NCI-H82 (cell line): ENCODE data around the gene ZNF397.
"Not testable (repeated sequence)": the region's sequence is repeated elsewhere in the genome, so short reads cannot be mapped to it uniquely, and the experiment has no call there.

ENCODE experiments used
- DNase-seq: peaks from one replicate; lab custom pipeline; 2025; lab: John Stamatoyannopoulos, UW

The ZNF397 gene

DNA sequence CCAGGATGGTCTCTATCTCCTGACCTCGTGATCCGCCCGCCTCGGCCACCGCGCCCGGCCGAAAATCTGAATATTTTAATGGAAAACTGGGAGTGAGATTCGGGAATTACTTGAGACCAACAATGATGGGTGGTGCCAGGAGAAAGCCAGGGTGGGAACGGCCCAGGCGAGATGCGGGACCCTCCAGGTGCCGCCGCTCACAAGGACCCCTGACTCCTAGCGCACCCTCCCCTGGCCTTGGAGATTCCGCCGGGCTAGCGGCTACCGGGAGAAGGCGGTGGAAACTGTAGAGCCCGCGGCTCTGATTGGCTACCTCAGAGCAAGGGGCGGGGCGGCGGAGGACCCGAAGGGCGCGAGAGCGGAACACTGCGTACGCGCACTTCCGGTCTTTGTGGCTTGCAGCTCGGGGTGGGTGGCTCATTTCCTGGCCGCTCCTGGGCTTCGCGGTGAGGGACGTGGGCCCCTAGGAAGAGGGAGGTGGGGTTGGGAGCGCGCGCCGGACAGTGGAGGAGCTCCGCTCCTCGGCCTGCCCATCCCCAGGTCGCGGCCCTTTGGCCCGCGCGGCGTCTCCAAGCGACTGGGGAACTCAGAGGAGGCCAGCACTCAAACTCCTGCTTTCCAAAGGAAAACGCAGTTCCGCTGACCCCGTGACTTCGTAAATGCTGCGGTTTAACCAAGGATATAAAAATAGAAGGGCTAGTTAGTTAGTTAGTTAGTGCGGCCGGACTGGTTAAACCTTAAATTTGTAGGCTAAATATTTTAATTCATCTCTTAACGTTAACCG, at the start of gene ZNF397:
Gene ZNF397 (plus strand): TSS at position 371 of the 784 bp plus-strand sequence. CDS start 1,437 bp downstream, outside the sequence.
- peak; percentile 98 for DNase-seq

DNA sequence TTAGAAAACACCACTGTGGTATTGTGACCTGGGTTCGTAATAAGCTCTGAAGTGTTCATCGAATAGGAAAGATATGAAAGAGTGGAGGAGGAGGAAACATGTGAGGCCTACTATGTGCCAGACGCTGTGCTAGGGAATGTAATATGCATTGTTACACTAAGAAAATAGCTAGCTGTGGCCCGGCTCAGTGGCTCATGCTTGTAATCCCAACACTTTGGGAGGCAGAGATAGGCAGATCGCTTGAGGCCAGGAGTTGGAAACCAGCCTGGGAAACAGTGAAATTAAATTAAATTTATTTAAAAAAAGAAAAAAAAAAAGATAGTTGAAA, 49.2 kb upstream of the ZNF397 start:
- DNase-seq, result no peak

DNA sequence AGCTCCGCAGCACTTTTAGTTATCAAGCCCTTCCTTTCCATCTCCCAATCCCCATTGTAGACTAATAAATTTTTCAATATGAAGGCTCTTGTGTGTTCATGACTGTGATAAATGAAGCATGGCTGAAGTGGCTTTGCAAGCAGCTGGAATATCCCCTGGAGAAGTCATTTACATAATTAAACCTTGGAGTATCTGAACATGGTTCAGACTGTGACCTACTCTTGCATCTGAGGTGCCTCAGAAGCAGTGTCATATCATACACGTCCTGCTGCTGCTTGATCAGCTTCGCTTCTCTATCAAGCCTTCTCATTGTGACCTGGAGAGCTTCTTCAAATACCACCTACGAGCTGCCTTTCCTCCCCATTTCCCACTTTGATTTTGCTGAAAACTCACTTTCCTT, 48.4 kb upstream of the ZNF397 start:
- no peak for DNase-seq

DNA sequence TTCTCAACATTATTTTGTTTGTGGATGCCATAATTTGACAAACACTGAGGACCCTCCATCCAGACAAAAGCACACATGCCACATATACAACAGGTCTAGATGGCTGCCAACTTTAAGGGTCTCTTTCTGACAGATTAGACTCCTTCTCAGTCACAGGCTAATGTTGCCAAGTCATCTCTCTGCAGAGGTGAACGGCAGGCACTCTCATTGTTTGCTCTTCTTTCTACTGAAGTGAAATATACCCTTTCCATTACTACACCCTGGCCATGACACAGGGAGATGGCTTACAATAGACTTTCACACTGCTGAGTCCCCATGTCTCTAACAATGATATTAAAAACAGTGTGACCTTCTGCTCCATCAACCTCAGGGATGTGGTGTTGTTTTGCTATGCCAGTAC, 47.5 kb upstream of the ZNF397 start:
- no peak for DNase-seq

DNA sequence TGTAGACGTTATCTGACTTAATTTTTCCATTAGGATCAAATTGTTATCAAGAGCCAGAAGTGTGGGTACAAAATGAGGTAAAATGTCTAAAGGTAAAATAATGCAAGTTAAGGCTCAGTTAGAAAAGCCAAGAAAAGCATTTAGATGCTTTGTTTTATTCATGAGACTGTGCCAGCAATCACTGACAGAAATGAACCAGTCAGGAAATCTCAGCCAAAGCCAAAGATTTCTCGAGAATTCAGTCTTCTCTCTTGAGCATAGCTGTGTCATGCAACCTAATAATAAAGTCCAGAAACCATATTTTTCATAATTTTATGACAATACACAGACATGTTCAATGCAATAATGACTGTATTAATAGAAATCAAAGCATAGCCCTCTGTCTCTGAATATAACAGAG, 43.5 kb upstream of the ZNF397 start:
- no peak for DNase-seq

DNA sequence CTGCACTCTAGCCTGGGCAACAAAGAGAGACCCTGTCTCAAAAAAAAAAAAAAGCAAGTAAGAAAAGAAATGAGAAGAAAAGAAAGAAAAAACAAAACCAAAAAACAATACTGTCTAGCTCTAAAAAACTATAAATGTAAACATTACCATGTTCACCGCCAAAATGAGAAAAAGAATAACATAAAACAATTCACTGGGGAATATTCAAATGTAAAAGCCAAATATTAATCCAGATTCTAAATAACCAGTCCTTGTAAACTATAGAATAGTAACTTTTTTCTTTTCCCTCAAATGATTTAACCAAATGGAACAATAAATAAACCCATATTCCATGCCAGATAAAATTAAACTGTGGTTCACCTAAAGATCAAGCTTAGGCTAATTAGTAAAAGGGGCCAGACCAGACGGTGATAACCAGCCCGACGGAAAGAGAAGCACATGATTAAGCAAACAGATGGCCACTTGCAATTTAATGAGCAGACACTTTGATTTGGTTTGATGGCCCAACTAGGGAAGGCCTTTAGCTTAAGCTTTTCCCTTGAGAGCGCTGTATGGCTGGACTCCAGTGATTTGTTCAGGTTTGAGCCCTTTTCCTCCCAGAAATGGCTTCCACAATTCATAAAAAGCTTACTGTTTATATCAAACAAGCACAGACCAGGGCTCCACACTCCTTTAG, 39.4 kb upstream of the ZNF397 start:
- DNase-seq, result peak; percentile 95

DNA sequence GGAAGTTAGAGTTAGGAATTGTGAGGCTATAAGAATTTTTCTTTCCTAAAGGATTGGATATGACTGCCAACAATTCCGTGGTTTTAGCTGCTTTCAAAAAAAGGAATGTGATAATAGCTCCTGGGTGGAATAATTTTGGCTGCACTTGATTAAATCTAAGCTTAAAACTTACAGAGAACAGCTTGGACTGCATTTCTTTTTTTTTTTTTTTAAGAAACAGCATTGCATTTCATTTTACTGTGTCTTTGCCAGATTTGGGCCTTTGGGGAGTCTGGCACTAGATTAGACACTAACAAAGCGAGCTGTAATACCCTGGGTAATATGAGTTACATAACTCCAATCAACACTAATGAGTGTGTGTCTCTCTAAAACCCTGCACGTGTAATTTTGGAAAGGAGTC, 37.8 kb upstream of the ZNF397 start:
- peak; percentile 20 for DNase-seq

DNA sequence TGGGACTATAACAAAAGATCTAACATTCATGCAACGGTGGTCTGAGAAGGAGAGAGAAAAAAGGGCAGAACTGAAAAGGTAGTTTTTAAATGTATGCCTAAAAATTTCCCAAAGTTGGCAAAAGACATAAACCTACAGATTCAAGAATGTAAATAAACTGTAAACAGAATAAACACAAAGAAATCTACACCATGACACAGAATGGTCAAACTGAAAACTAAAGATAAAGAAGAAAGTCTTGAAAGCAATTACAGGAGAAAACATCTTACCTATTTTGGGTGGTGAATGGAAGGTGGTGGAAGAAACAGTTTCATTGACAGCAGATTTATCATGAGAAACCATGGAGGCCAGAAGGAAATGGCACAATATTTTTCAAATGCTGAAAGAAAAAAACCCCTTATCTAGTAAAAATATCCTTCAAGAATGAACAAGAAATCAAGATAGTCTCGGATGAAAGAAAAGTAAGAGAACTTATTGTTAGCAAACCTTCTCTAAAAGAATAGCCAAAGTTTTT, 35.6 kb upstream of the ZNF397 start:
- no peak for DNase-seq

DNA sequence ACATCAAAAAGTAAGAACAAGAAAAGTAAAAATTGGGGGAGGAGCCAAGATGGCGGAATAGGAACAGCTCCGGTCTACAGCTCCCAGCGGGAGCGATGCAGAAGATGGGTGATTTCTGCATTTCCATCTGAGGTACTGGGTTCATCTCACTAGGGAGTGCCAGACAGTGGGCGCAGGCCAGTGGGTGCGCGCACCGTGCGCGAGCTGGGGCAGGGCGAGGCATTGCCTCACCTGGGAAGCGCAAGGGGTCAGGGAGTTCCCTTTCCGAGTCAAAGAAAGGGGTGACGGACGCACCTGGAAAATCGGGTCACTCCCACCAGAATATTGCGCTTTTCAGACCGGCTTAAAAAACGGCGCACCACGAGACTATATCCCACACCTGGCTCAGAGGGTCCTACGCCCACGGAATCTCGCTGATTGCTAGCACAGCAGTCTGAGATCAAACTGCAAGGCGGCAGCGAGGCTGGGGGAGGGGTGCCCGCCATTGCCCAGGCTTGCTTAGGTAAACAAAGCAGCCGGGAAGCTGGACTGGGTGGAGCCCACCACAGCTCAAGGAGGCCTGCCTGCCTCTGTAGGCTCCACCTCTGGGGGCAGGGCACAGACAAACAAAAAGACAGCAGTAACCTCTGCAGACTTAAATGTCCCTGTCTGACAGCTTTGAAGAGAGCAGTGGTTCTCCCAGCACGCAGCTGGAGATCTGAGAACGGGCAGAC, 34.9 kb upstream of the ZNF397 start:
- DNase-seq, result not testable (repeated sequence)

DNA sequence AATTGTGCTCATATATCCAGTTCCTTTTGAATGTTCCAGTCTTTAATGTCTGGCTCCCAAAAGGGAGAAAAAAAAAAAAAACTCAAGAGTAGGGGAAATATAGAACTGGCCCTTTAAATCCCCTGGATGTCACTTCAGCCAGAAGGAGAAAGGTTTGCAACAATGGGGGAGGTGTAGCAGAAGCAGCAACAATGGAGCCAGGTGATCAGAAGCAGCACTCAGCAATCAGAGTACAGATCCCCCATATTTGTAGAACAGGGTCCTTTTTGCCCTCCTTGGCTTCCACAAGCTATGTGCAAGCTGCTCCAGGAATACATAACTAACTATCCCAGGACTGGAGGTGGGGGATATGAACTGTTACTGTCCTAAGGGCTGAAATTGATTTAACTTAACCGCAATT, 25.8 kb upstream of the ZNF397 start:
- DNase-seq, result peak; percentile 61

DNA sequence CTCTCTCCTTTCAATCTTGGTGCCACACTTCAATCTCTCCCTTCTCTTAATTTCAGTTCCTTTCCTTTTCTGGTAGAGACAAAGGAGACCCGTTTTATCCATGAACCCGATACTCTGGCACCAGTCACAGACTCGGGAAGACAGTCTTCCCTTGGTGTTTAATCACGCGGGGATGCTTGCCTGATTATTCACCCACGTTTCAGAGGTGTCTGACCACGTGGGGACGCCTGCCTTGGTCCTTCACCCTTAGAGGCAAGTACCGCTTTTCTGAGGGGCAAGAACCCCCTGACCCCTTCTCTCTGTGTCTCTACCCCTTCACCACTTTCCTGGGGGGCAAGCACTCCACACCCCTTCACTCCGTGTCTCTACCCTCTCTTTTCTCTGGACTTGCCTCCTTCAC, 24.2 kb upstream of the ZNF397 start:
- not testable (repeated sequence) for DNase-seq

DNA sequence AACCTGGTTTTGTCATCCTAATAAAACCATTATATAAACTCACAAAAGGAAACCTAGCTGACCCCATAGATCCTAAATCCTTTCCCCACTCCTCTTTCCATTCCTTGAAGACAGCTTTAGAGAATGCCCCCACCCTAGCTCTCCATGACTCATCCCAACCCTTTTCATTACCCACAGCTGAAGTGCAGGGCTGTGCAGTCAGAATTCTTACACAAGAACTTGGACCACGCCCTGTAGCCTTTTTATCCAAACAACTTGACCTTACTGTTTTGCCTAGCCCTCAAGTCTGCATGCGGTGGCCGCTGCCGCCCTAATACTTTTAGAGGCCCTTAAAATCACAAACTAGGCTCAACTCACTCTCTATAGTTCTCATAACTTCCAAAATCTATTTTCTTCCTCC, 21.5 kb upstream of the ZNF397 start:
- not testable (repeated sequence) for DNase-seq

DNA sequence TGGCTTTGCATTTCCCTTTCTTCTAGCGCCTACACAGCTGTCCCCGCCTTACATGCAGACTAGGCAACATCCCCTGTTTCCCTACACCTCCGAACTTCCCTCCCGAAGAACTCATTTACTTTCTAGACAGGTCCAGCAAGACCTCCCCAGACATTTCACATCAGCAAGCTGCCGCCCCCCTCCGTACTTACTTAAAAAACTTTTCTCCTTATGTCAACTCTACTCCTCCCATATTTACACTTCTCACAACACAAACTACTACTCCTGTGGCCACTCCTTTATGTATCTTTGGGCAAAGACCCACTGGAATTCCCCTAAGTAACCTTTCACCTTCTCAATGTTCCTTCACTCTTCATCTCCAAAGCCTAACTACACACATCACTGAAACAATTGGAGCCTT, 20.4 kb upstream of the ZNF397 start:
- DNase-seq, result no peak

DNA sequence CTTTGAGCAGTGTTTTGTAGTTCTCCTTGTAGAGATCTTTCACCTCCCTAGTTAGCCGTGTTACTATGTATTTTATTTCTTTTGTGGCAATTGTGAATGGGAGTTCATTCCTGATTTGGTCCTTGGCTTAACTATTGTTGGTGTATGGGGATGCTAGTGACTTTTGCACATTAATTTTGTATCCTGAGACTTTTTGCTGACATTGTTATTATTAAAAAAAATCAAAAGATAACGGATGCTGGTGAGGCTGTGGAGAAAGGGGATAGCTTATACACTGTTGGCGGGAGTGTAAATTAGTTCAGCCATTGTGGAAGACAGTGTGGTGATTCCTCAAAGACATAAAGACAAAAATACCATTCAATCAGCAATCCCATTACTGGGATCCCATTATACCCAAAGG, 17.0 kb upstream of the ZNF397 start:
- DNase-seq, result peak; percentile 16

DNA sequence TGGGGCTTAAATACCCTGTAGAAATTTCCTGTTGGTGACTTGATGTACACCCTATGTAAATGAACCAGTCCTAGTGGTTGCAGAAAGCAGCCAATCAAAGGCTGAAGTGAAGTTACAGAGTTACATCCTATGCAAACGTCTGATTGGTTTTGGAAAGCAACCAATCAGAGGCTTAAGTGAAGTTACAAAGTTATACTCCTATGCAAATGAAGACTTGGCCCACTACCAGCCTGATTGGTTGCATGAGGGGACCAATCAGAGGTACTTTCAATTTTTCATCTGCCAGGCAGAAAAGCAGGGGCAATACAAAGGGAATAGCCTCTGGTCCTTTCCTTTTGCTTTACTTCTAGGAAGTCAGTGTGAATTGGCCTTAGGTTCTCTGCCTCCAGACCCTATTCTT, 13.6 kb upstream of the ZNF397 start:
- no peak for DNase-seq

DNA sequence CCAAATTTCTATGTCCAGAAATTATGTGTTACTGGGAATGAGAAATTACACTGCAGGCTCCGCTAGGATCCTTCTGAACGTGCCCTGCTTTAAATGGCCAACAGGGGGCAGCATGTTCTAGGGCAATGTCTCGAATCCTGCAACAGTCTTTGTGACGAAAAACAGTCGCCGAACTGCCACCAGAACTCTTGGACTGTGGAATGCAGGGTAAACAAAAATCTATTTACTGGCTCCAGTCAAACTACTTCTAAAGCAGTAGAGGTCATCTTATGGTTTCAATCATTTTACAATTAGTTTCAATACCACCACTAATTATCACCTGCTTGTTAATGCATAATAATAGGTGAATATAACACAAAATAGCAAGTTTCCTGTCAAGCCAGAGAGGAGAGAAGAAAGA, 9.8 kb upstream of the ZNF397 start:
- DNase-seq, result peak; percentile 87

DNA sequence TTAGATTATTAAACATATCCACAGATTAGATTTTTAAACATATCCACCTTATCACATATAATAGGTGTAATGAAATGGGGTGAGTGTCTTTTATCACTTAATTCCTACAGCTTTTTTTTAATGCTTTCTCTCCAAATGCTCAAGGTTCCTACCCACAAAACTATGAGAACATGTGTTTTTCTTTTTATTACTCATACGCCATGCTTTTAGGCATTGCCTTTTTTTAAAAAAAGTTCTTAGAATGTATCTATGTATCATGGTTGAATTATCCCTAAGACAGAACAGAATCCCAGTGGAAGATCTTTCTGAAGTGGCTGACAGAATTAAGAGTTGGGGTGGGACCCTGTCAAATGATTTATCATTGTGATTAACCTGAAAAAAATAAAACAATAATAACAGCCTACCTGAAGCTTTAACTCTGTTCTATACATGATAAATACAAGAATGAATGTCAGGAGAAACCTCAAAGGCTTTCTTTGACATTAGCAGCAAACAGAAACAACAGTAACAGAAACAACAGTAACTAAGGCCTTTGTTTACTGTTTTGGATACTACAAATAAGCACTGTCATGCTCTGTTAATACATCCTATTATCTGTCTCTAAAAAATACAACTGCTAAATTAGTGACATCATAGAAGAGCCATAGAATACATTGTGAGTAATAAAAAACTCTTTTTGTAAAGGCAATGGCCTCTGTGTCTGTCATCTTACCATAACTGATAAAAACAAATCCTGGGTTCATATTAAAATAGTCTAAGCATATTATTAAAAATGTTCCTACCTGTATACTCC, 4.1 kb upstream of the ZNF397 start:
- no peak for DNase-seq

DNA sequence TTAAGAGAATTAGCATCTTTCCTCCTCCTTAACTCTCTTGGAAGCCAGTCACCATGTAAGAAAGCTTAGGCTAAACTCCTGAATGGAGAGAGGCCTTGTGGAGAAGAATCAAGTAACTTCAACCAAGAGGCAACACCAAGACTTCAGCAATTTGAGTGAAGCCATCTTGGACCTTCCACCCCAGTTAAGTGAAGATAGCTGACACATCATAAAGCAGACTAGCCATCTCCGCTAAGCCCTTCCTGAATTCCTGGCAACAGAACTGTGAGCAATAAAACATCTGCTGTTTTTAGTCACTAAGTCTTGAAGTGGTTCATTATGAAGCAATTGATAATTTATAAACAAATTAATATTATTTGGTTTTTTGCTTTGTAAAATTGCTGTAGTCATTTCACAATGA, 1.5 kb upstream of the ZNF397 start:
- peak; percentile 29 for DNase-seq

DNA sequence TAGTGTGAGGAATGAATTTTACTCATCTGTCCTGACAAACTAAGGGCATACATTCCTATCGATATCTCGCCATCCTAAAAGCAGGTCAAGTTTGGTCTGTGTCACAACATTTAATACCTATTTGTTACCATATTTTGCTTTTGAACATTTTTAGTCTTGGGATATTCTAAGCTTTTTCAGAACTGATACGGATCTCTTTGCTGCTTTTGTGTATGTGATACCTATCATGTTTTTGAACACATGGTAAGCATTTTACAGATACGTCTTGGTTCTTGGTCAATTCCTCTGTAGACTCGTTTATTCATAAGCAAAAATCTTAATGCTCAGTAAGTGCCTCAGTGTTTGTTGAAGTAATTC, 592 bp downstream of the ZNF397 start:
- DNase-seq, result no peak

DNA sequence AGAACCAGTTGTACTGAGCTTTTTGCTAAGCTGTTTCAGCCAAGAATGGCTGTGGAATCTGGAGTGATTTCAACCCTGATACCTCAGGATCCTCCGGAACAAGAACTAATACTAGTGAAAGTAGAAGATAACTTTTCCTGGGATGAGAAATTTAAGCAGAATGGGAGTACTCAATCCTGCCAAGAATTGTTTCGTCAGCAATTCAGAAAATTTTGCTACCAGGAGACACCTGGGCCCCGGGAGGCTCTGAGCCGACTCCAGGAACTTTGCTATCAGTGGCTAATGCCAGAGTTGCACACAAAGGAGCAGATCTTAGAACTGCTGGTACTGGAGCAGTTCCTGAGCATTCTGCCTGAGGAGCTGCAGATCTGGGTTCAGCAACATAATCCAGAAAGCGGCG, 1.6 kb downstream of the ZNF397 start:
- no peak for DNase-seq

DNA sequence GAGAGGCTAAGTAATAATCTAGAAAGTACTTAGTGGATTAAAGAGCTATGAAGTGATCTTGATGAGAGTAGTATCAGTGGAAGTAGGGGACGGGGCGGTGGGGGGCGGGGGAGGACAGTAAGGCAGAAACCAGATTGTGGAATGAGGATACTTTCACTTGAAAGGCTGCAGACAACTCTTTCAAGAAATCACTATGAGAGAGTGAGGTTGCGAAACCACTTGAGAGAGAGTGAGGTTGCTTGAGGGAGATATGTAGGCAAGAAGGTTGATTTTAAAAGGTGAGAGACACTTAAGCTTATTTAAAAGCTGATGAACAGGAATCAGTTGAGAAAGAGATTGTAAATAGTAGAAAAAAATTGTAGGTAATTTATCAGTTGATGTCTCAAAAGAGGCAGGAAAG, 3.8 kb downstream of the ZNF397 start:
- no peak for DNase-seq

DNA sequence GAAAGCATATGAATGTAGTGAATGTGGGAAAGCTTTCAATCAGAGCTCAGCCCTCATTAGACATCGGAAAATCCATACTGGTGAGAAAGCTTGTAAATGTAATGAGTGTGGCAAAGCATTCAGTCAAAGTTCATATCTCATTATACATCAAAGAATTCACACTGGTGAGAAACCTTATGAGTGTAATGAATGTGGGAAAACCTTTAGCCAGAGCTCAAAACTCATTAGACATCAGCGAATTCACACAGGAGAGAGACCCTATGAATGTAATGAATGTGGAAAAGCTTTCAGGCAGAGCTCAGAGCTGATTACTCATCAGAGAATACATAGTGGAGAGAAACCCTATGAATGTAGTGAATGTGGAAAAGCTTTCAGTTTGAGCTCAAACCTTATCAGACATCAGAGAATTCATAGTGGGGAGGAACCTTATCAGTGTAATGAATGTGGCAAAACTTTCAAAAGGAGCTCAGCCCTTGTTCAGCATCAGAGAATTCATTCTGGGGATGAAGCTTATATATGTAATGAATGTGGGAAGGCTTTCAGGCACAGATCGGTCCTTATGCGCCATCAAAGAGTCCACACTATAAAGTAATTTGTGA, 5.0 kb downstream of the ZNF397 start:
- no peak for DNase-seq
